HG03575 (cell line): ENCODE measurements around the gene NPTXR.
"Not testable (repeated sequence)": the region's sequence is repeated elsewhere in the genome, so short reads cannot be mapped to it uniquely, and the experiment has no call there.

Experiments
- ATAC-seq: cut with Tn5 transposase; IDR thresholded peaks from one replicate; pipeline ENCODE4 v1.9.1; 2021; ENCODE audit not compliant: unreplicated experiment, insufficient number of reproducible peaks, low FRiP score; ENCODE audit errors: extremely low read depth

The NPTXR gene

GRCh38 chr22:38820020-38820419, 23.8 kb downstream of the NPTXR start:
- ATAC-seq, result no peak

- ATAC-seq, result no peak
These were observed 24.4 kb downstream of the NPTXR start for GRCh38 chr22:38819387-38819940.

- ATAC-seq, result no peak
These were observed 26.6 kb downstream of the NPTXR start for GRCh38 chr22:38817196-38817595.

- ATAC-seq, result no peak
These were observed 28.0 kb downstream of the NPTXR start for GRCh38 chr22:38815842-38816241.

GRCh38 chr22:38811241-38811640, 32.6 kb downstream of the NPTXR start:
- no peak for ATAC-seq

GRCh38 chr22:38805041-38805593, 38.7 kb downstream of the NPTXR start:
- not testable (repeated sequence) for ATAC-seq

GRCh38 chr22:38802671-38803121, 41.1 kb downstream of the NPTXR start:
- no peak for ATAC-seq

GRCh38 chr22:38799265-38800002, 44.4 kb downstream of the NPTXR start:
- no peak for ATAC-seq

- ATAC-seq, result no peak
These were observed 45.3 kb downstream of the NPTXR start for GRCh38 chr22:38798496-38798895.

GRCh38 chr22:38796262-38796957, 47.4 kb downstream of the NPTXR start:
- no peak for ATAC-seq

GRCh38 chr22:38795569-38795968, 48.3 kb downstream of the NPTXR start:
- no peak for ATAC-seq

GRCh38 chr22:38793721-38794466, 49.9 kb downstream of the NPTXR start, which contains the start of gene DNAL4:
TSS of gene DNAL4 (minus strand) at chr22:38794143. CDS start at chr22:38782731, 11,412 bp downstream.
- peak; percentile 74 for ATAC-seq

GRCh38 chr22:38793317-38793716, 50.5 kb downstream of the NPTXR start:
- ATAC-seq, result no peak

- ATAC-seq, result no peak
These were observed 51.0 kb downstream of the NPTXR start for GRCh38 chr22:38792833-38793232.

GRCh38 chr22:38789606-38790005, 54.2 kb downstream of the NPTXR start:
- no peak for ATAC-seq

- ATAC-seq, result no peak
These were observed 55.0 kb downstream of the NPTXR start for GRCh38 chr22:38788846-38789245.

GRCh38 chr22:38788021-38788816, 55.6 kb downstream of the NPTXR start:
- ATAC-seq, result no peak

GRCh38 chr22:38786631-38787030, 57.2 kb downstream of the NPTXR start:
- no peak for ATAC-seq
